HCT116 (cell line): ENCODE measurements around the gene RBM12. TPM values are rescaled to one million over a fixed set of nuclear protein-coding genes. Genes with fewer than 3 reads are reported as not detected.

Experiments used
- ATAC-seq: fragments of 200-7000 bp; cut with Tn5 transposase; 2 replicates; pipeline ENCODE4 v1.9.1; 2020; ENCODE audit warnings: mild to moderate bottlenecking, moderate library complexity
- BruUV-seq: library from RNA; stranded (reverse); fragments of 400-500 nt; replicated peaks from 2 replicates; lab custom pipeline; 2021; lab: Mats Ljungman, UMichigan
- CTCF ChIA-PET: fragments of 300-600 bp; sonication (Branson Sonifier 250); formaldehyde crosslinking; loops from one replicate; lab custom pipeline; 2021; ENCODE audit warnings: antibody characterized with exemption; lab: Charles Lee
- POLR2A ChIA-PET: fragments of 300-600, 350-600 bp; sonication (Branson Sonifier 250); formaldehyde crosslinking; loops from one replicate; lab custom pipeline; 2021; ENCODE audit warnings: antibody characterized with exemption; lab: Charles Lee
- RAD21 ChIA-PET, 2 experiments: fragments of 300-600 bp; sonication (Branson Sonifier 250); formaldehyde crosslinking; loops; one replicate each; lab custom pipeline; 2023; ENCODE audit warnings: low total read pairs in 2 of 2; ENCODE audit not compliant: uncharacterized antibody in 2 of 2, unreplicated experiment in 2 of 2, low non-redundant PET in 1 of 2; lab: Charles Lee
- DNase-seq: peaks from one replicate; pipeline ENCODE4 v3.0.0-alpha.2; 2010; ENCODE audit warnings: low read depth, low spot score
- H2AFZ ChIP-seq: fragments of 200-600 bp; shearing (Covaris generic), sonication (generic); 2 replicates; pipeline ENCODE4 v1.6.1; 2017; ENCODE audit warnings: low read depth, mixed run types, mixed read lengths, antibody characterized with exemption, low read length; ENCODE audit not compliant: poor library complexity, severe bottlenecking
- H3K27ac ChIP-seq: 2 replicates; pipeline ENCODE4 v1.5.1; 2012; ENCODE audit warnings: low read depth, low read length
- H3K27me3 ChIP-seq: fragments of 200-600 bp; sonication (generic); 2 replicates; pipeline ENCODE4 v1.6.1; 2016; ENCODE audit warnings: mixed run types, low read length, mixed read lengths; ENCODE audit not compliant: insufficient read depth
- H3K36me3 ChIP-seq, 2 experiments: fragments of 200-500 bp in 1 of 2; fragments of 200-600 bp in 1 of 2; sonication (Bioruptor generic) in 1 of 2; sonication (generic) in 1 of 2; 2 replicates each; pipeline versions ENCODE4 v1.5.1 to v1.6.1; 2014 to 2016; ENCODE audit warnings: low read length in 2 of 2, inconsistent platforms in 1 of 2, mixed read lengths in 1 of 2, mixed run types in 1 of 2; ENCODE audit not compliant: insufficient read depth in 2 of 2, control insufficient read depth in 1 of 2
- H3K4me1 ChIP-seq, 2 experiments: fragments of 200-600 bp in 1 of 2; sonication (generic) in 1 of 2; 2 replicates each; pipeline versions ENCODE4 v1.5.1 to v1.6.1; 2012 to 2017; ENCODE audit warnings: low read length in 2 of 2, inconsistent platforms in 1 of 2, mild to moderate bottlenecking in 1 of 2, mixed read lengths in 1 of 2, mixed run types in 1 of 2, moderate library complexity in 1 of 2; ENCODE audit not compliant: insufficient read depth in 2 of 2, control insufficient read depth in 1 of 2
- H3K4me2 ChIP-seq: fragments of 200-600 bp; sonication (generic); 2 replicates; pipeline ENCODE4 v1.6.1; 2017; ENCODE audit warnings: mixed run types, low read length, mixed read lengths
- H3K4me3 ChIP-seq, 2 experiments: fragments of 200-600 bp in 1 of 2; sonication (generic) in 1 of 2; replicated peaks in 1 of 2; 2 replicates each; pipeline ENCODE4 v1.5.1; 2011 to 2016; ENCODE audit warnings: low read length in 2 of 2, control low read depth in 1 of 2, low read depth in 1 of 2, mild to moderate bottlenecking in 1 of 2, mixed read lengths in 1 of 2, mixed run types in 1 of 2
- H3K79me2 ChIP-seq: fragments of 200-600 bp; sonication (generic); 2 replicates; pipeline ENCODE4 v1.6.1; 2017; ENCODE audit warnings: mild to moderate bottlenecking, mixed run types, low read length, moderate library complexity, mixed read lengths; ENCODE audit not compliant: insufficient read depth
- H3K9ac ChIP-seq: fragments of 200-600 bp; sonication (generic); 2 replicates; pipeline ENCODE4 v1.6.1; 2016; ENCODE audit warnings: low read length, mixed read lengths
- H3K9me2 ChIP-seq: fragments of 200-600 bp; sonication (generic), shearing (Covaris generic); 2 replicates; pipeline ENCODE4 v1.6.1; 2017; ENCODE audit warnings: mixed run types, mild to moderate bottlenecking, moderate library complexity; ENCODE audit not compliant: insufficient read depth
- H3K9me3 ChIP-seq, 2 experiments: fragments of 200-500 bp in 1 of 2; fragments of 200-600 bp in 1 of 2; sonication (Bioruptor generic) in 1 of 2; sonication (generic) in 1 of 2; 2 replicates each; pipeline ENCODE4 v1.6.1; 2014 to 2017; ENCODE audit warnings: low read length in 2 of 2, mixed read lengths in 2 of 2, inconsistent platforms in 1 of 2, low read depth in 1 of 2, mild to moderate bottlenecking in 1 of 2, mixed run types in 1 of 2, moderate library complexity in 1 of 2; ENCODE audit not compliant: control insufficient read depth in 1 of 2, insufficient read depth in 1 of 2
- H4K20me1 ChIP-seq: fragments of 200-600 bp; sonication (generic), shearing (Covaris generic); 2 replicates; pipeline ENCODE4 v1.6.1; 2017; ENCODE audit warnings: mixed run types, mild to moderate bottlenecking, moderate library complexity; ENCODE audit not compliant: insufficient read depth
- ATF3 ChIP-seq: IDR thresholded peaks from 2 replicates; pipeline ENCODE4 v1.6.1; 2012
- CBX3 ChIP-seq: IDR thresholded peaks from 2 replicates; pipeline ENCODE4 v1.6.1; 2012; ENCODE audit warnings: low read depth
- CEBPB ChIP-seq: IDR thresholded peaks from 2 replicates; pipeline ENCODE4 v1.6.1; 2012; ENCODE audit warnings: low read depth
- EGR1 ChIP-seq: IDR thresholded peaks from 2 replicates; pipeline ENCODE4 v1.6.1; 2012; ENCODE audit warnings: low read depth
- EZH2 ChIP-seq: fragments of 200-600 bp; sonication (generic); IDR thresholded peaks from 2 replicates; pipeline ENCODE4 v1.6.1; 2017; ENCODE audit warnings: antibody characterized with exemption, mixed run types
- EZH2phosphoT487 ChIP-seq: fragments of 200-600 bp; IDR thresholded peaks from 2 replicates; pipeline ENCODE4 v1.6.1; 2018; ENCODE audit warnings: antibody characterized with exemption, borderline replicate concordance
- FOSL1 ChIP-seq: IDR thresholded peaks from 2 replicates; pipeline ENCODE4 v1.6.1; 2012; ENCODE audit warnings: low read depth
- JUND ChIP-seq: IDR thresholded peaks from 2 replicates; pipeline ENCODE4 v1.6.1; 2012
- MAX ChIP-seq: IDR thresholded peaks from 2 replicates; pipeline ENCODE4 v1.6.1; 2012
- POLR2A ChIP-seq: IDR thresholded peaks from 2 replicates; pipeline ENCODE4 v1.7.0; 2011; ENCODE audit warnings: borderline replicate concordance; ENCODE audit not compliant: insufficient read depth, insufficient read length; ENCODE audit errors: extremely low read depth
- POLR2AphosphoS5 ChIP-seq: IDR thresholded peaks from 2 replicates; pipeline ENCODE4 v1.6.1; 2011; ENCODE audit warnings: mild to moderate bottlenecking, low read depth, low read length, moderate library complexity
- REST ChIP-seq: IDR thresholded peaks from 2 replicates; pipeline ENCODE4 v1.6.1; 2012; ENCODE audit warnings: low read depth
- SIN3A ChIP-seq: IDR thresholded peaks from 2 replicates; pipeline ENCODE4 v1.6.1; 2012; ENCODE audit warnings: low read depth
- SP1 ChIP-seq: IDR thresholded peaks from 2 replicates; pipeline ENCODE4 v1.6.1; 2012; ENCODE audit warnings: low read depth
- SRF ChIP-seq: IDR thresholded peaks from 2 replicates; pipeline ENCODE4 v1.6.1; 2012; ENCODE audit warnings: low read depth
- TCF7L2 ChIP-seq: IDR thresholded peaks from 2 replicates; pipeline ENCODE4 v1.7.0; 2011; ENCODE audit warnings: borderline replicate concordance, inconsistent platforms; ENCODE audit not compliant: insufficient read depth, insufficient read length; ENCODE audit errors: extremely low read depth
- YY1 ChIP-seq: IDR thresholded peaks from 2 replicates; pipeline ENCODE4 v1.6.1; 2011; ENCODE audit warnings: low read length, low read depth, moderate library complexity, mild to moderate bottlenecking; ENCODE audit not compliant: insufficient replicate concordance; ENCODE audit errors: extremely low read depth
- ZNF274 ChIP-seq: fragments of 200-500 bp; sonication (Bioruptor generic); IDR thresholded peaks from 2 replicates; pipeline ENCODE4 v1.6.1; 2014; ENCODE audit warnings: mild to moderate bottlenecking, low read depth, low read length, inconsistent platforms
- intact Hi-C: fragments of 100-400 bp; cut with micrococcal nuclease; formaldehyde crosslinking; loops from 2 replicates; pipeline ENCODE4 v1.10.0; 2022
- total RNA-seq: library from RNA; stranded (reverse); gene quantifications from one replicate; pipeline ENCODE4 v1.2.1, GENCODE V29; 2021; ENCODE audit not compliant: unreplicated experiment
- TF ChIP-seq, protein P1 (sequence below): IDR thresholded peaks from 2 replicates; pipeline ENCODE4 v1.6.1; 2011; ENCODE audit warnings: mild to moderate bottlenecking, low read length, moderate library complexity; ENCODE audit not compliant: insufficient replicate concordance; ENCODE audit errors: extremely low read depth

RBM12 gene
- total RNA-seq, 1 experiment from 2014 or later: 110 TPM

DNA sequence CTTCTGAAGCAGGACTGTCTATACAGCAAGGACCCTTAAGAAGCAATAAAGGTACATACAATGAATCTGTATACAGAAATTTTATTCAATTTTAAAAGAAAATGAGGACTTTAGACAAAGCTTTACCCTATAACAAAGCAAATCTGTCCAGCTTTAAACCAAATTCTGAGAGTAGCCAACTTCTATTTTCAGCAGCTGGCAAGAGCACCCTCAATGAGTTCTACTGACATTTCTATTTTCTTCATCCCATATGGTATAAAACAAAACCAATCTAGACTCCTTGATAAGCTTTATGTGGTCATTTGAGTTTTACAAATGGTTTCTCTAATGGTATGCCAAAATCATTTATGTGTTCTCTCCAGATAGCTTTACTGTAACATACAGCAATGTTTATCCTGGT, 12.7 kb downstream of the RBM12 start:
- TF ChIP-seq POLR2AphosphoS5 (no peak), CEBPB (no peak), MAX (no peak), YY1 (no peak), SIN3A (no peak), JUND (no peak), POLR2A (no peak), TCF7L2 (no peak), EGR1 (no peak), EZH2 (no peak), CBX3 (no peak), REST (no peak), ATF3 (no peak), SP1 (no peak), EZH2phosphoT487 (no peak), FOSL1 (no peak), SRF (no peak), ZNF274 (no peak)
- TF ChIP-seq, protein P1, sequence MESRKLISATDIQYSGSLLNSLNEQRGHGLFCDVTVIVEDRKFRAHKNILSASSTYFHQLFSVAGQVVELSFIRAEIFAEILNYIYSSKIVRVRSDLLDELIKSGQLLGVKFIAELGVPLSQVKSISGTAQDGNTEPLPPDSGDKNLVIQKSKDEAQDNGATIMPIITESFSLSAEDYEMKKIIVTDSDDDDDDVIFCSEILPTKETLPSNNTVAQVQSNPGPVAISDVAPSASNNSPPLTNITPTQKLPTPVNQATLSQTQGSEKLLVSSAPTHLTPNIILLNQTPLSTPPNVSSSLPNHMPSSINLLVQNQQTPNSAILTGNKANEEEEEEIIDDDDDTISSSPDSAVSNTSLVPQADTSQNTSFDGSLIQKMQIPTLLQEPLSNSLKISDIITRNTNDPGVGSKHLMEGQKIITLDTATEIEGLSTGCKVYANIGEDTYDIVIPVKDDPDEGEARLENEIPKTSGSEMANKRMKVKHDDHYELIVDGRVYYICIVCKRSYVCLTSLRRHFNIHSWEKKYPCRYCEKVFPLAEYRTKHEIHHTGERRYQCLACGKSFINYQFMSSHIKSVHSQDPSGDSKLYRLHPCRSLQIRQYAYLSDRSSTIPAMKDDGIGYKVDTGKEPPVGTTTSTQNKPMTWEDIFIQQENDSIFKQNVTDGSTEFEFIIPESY: no peak
- ChIA-PET POLR2A (no interaction called here), CTCF (no interaction called here), RAD21 (no interaction called here)
- Histone ChIP-seq H3K4me3 (no peak overlapping the region), H2AFZ (no peak overlapping the region), H3K9me3 (no peaks in the 10 kb centered on the region), H3K4me1 (no peaks in the 10 kb centered on the region), H4K20me1 (peaks cover 69% of the 10 kb centered on the region), H3K36me3 (peaks cover 14 to 54% of the 10 kb centered on the region in 2 experiments), H3K27ac (no peak overlapping the region), H3K79me2 (peaks cover 99% of the 10 kb centered on the region), H3K9ac (no peak overlapping the region), H3K4me2 (no peak overlapping the region), H3K9me2 (no peaks in the 10 kb centered on the region), H3K27me3 (no peaks in the 10 kb centered on the region)
- BruUV-seq: no TSS peak
- no peak for ATAC-seq
- no peak for DNase-seq
- intact Hi-C loops: no loop called here
